ENCODE measurements around the gene ZSCAN16.

- no peak for TF ChIP-seq EZH2phosphoT487 (IDR thresholded peaks at IDR 0.05; ENCODE audit: insufficient read depth, low read depth)
- no peak for TF ChIP-seq EZH2 (IDR thresholded peaks at IDR 0.05; ENCODE audit: insufficient read depth, poor library complexity, severe bottlenecking)
These were observed 33.4 kb upstream of the ZSCAN16 start for GRCh38 chr6:28090917-28091586.

All from GM23248 (cell line).